Kidney tubule cell (primary cell): ENCODE measurements around the gene GUCA2B.

Experiments
- DNase-seq: peaks from one replicate; pipeline ENCODE4 v3.0.0-alpha.2; 2018; ENCODE audit warnings: low spot score

GUCA2B gene

GRCh38 chr1:42168391-42168670, 15.1 kb downstream of the GUCA2B start:
- no peak for DNase-seq

GRCh38 chr1:42168763-42169162, 15.6 kb downstream of the GUCA2B start:
- DNase-seq, result no peak

- DNase-seq, result no peak
Measured at GRCh38 chr1:42170779-42171621, 17.8 kb downstream of the GUCA2B start.

GRCh38 chr1:42171679-42172266, 18.6 kb downstream of the GUCA2B start:
- DNase-seq, result no peak

- DNase-seq, result no peak
Measured at GRCh38 chr1:42172381-42173133, 19.3 kb downstream of the GUCA2B start.

GRCh38 chr1:42173155-42173933, 20.1 kb downstream of the GUCA2B start:
- DNase-seq, result peak; percentile 49

GRCh38 chr1:42173961-42174735, 20.9 kb downstream of the GUCA2B start:
- DNase-seq, result no peak

- no peak for DNase-seq
Measured at GRCh38 chr1:42175314-42176054, 22.3 kb downstream of the GUCA2B start.

- DNase-seq, result peak; percentile 51
Measured at GRCh38 chr1:42176902-42177519, 23.8 kb downstream of the GUCA2B start.

- peak; percentile 75 for DNase-seq
Measured at GRCh38 chr1:42177541-42177981, 24.4 kb downstream of the GUCA2B start.

GRCh38 chr1:42178249-42178648, 25.0 kb downstream of the GUCA2B start:
- no peak for DNase-seq

GRCh38 chr1:42179275-42179674, 26.1 kb downstream of the GUCA2B start:
- no peak for DNase-seq

- no peak for DNase-seq
Measured at GRCh38 chr1:42179900-42180329, 26.7 kb downstream of the GUCA2B start.

- no peak for DNase-seq
Measured at GRCh38 chr1:42181687-42182086, 28.5 kb downstream of the GUCA2B start.

- no peak for DNase-seq
Measured at GRCh38 chr1:42183210-42183956, 30.2 kb downstream of the GUCA2B start.

GRCh38 chr1:42183957-42184268, 30.7 kb downstream of the GUCA2B start:
- no peak for DNase-seq

- no peak for DNase-seq
Measured at GRCh38 chr1:42184616-42185015, 31.4 kb downstream of the GUCA2B start.

GRCh38 chr1:42186152-42186551, 32.9 kb downstream of the GUCA2B start:
- DNase-seq, result peak; percentile 42

GRCh38 chr1:42189931-42190853, 37.0 kb downstream of the GUCA2B start:
- DNase-seq, result no peak
